Endothelial cell of umbilical vein (primary cell): ENCODE data around the gene PRKG1.

Experiments used
- EZH2 ChIP-seq: IDR thresholded peaks from 2 replicates; pipeline ENCODE4 v1.6.1; 2012; ENCODE audit warnings: borderline replicate concordance, low read depth, mild to moderate bottlenecking, moderate library complexity, low read length, inconsistent platforms; ENCODE audit not compliant: severe bottlenecking
- POLR2A ChIP-seq: IDR thresholded peaks from 2 replicates; pipeline ENCODE4 v1.6.1; 2012; ENCODE audit warnings: low read depth, mild to moderate bottlenecking, control low read depth, low read length
- POLR2AphosphoS5 ChIP-seq: IDR thresholded peaks from 2 replicates; pipeline ENCODE4 v1.6.1; 2012; ENCODE audit warnings: low read depth, mild to moderate bottlenecking, control low read depth, low read length, moderate library complexity; ENCODE audit not compliant: insufficient read depth
- TF ChIP-seq, protein P1 (sequence below), 2 donors: IDR thresholded peaks; 1 replicate in 1 of 2; 2 replicates in 1 of 2; pipeline ENCODE4 v1.5.1; 2011; ENCODE audit warnings: low read length in 2 of 2, mild to moderate bottlenecking in 2 of 2, moderate library complexity in 2 of 2, control low read depth in 1 of 2, inconsistent platforms in 1 of 2, low read depth in 1 of 2; ENCODE audit not compliant: insufficient read depth in 1 of 2; ENCODE audit errors: extremely low read depth in 1 of 2

DNA sequence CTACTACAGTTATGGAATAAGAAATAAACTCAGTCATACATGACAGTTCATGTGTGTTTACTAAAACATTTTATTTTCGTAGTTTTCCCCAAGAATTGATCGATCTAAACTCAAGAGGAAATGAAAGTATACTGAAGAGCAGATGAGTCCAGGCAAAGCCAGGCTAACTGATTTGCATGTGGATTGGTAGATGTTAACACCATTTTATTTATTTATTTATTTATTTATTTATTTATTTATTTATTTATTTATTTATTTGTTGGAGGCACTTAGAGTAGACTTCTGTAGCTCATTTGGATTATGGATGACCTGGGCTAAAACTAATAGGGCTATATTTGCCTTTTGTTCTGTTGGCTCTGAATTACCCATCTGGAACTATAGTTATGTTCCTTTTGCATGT is 1171.3 kb downstream of the PRKG1 start:
- TF ChIP-seq EZH2 (no peak), POLR2A (no peak), POLR2AphosphoS5 (no peak)
- TF ChIP-seq, protein P1, sequence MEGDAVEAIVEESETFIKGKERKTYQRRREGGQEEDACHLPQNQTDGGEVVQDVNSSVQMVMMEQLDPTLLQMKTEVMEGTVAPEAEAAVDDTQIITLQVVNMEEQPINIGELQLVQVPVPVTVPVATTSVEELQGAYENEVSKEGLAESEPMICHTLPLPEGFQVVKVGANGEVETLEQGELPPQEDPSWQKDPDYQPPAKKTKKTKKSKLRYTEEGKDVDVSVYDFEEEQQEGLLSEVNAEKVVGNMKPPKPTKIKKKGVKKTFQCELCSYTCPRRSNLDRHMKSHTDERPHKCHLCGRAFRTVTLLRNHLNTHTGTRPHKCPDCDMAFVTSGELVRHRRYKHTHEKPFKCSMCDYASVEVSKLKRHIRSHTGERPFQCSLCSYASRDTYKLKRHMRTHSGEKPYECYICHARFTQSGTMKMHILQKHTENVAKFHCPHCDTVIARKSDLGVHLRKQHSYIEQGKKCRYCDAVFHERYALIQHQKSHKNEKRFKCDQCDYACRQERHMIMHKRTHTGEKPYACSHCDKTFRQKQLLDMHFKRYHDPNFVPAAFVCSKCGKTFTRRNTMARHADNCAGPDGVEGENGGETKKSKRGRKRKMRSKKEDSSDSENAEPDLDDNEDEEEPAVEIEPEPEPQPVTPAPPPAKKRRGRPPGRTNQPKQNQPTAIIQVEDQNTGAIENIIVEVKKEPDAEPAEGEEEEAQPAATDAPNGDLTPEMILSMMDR (IDR thresholded peaks at IDR 0.05; ENCODE audit: extremely low read depth in 1 of 2, insufficient read depth in 1 of 2, low read depth in 1 of 2, low read length in 2 of 2): no peak
